HepG2 (cell line): ENCODE measurements around the gene FAM168A. TPM values are rescaled to one million over a fixed set of nuclear protein-coding genes. Genes with fewer than 3 reads are reported as not detected.

Experiments
- CHCHD3 ChIP-seq: sonication (generic); formaldehyde crosslinking; IDR thresholded peaks from 2 replicates; pipeline ENCODE4 v1.8.0; 2022; ENCODE audit warnings: mild to moderate bottlenecking, missing genetic modification reagents, moderate library complexity
- CSRNP1 ChIP-seq: sonication (generic); formaldehyde crosslinking; IDR thresholded peaks from 2 replicates; pipeline ENCODE4 v1.8.1; 2023; ENCODE audit warnings: mild to moderate bottlenecking, missing genetic modification reagents
- GZF1 ChIP-seq: sonication (generic); formaldehyde crosslinking; IDR thresholded peaks from 2 replicates; pipeline ENCODE4 v1.5.1; 2020; ENCODE audit warnings: mild to moderate bottlenecking, missing genetic modification reagents
- HOMEZ ChIP-seq: IDR thresholded peaks from 2 replicates; pipeline ENCODE4 v1.6.1; 2016; ENCODE audit warnings: low read depth
- PAWR ChIP-seq: sonication (generic); formaldehyde crosslinking; IDR thresholded peaks from 2 replicates; pipeline ENCODE4 v1.4.0; 2020; ENCODE audit warnings: missing genetic modification reagents, mild to moderate bottlenecking, borderline replicate concordance
- RAD51 ChIP-seq: fragments of 450-650 bp; IDR thresholded peaks from 2 replicates; pipeline ENCODE4 v1.6.1; 2016; ENCODE audit warnings: borderline replicate concordance
- SP4 ChIP-seq: sonication (generic); formaldehyde crosslinking; IDR thresholded peaks from 2 replicates; pipeline ENCODE4 v1.8.1; 2023; ENCODE audit warnings: mild to moderate bottlenecking, missing genetic modification reagents
- TBX2 ChIP-seq: sonication (generic); formaldehyde crosslinking; IDR thresholded peaks from 2 replicates; pipeline ENCODE4 v1.5.0; 2020; ENCODE audit warnings: missing genetic modification reagents, mild to moderate bottlenecking, borderline replicate concordance
- YY1 ChIP-seq: IDR thresholded peaks from 2 replicates; pipeline ENCODE4 v1.6.1; 2011; ENCODE audit warnings: low read length, low read depth, moderate library complexity, mild to moderate bottlenecking; ENCODE audit not compliant: insufficient read depth, insufficient replicate concordance
- ZBTB26 ChIP-seq: IDR thresholded peaks from 2 replicates; pipeline ENCODE4 v1.6.1; 2016; ENCODE audit warnings: missing compliant biosample characterization, missing genetic modification reagents, borderline replicate concordance
- ZNF121 ChIP-seq: sonication (generic); formaldehyde crosslinking; IDR thresholded peaks from 2 replicates; pipeline ENCODE4 v1.5.0; 2020; ENCODE audit warnings: mild to moderate bottlenecking, missing genetic modification reagents
- ZNF18 ChIP-seq: sonication (generic); formaldehyde crosslinking; IDR thresholded peaks from 2 replicates; pipeline ENCODE4 v1.8.0; 2022; ENCODE audit warnings: mild to moderate bottlenecking, missing genetic modification reagents; ENCODE audit not compliant: insufficient replicate concordance
- ZNF589 ChIP-seq: sonication (generic); formaldehyde crosslinking; conservative IDR thresholded peaks from 2 replicates; pipeline ENCODE4 v1.8.0; 2022; ENCODE audit warnings: mild to moderate bottlenecking, moderate library complexity, missing genetic modification reagents
- ZNF609 ChIP-seq: sonication (generic); formaldehyde crosslinking; IDR thresholded peaks from 2 replicates; pipeline ENCODE4 v1.4.0; 2020; ENCODE audit warnings: mild to moderate bottlenecking, missing genetic modification reagents, borderline replicate concordance
- ZNF616 ChIP-seq: sonication (generic); formaldehyde crosslinking; IDR thresholded peaks from 2 replicates; pipeline ENCODE4 v1.5.0; 2020; ENCODE audit warnings: low read depth, mild to moderate bottlenecking, missing genetic modification reagents
- ZNF713 ChIP-seq: sonication (generic); formaldehyde crosslinking; IDR thresholded peaks from 2 replicates; pipeline ENCODE4 v1.4.0; 2020; ENCODE audit warnings: mild to moderate bottlenecking, missing genetic modification reagents
- polyA plus RNA-seq, 8 experiments: library from polyadenylated mRNA; depleted of rRNA in 3 of 8; stranded (reverse) in 7 of 8; unstranded in 1 of 8; fragments of >200 nt; fragmentation: Illumina TruSeq in 4 of 8; extraction: Trizol in 4 of 8; gene quantifications; 2 replicates each; pipeline versions ENCODE4 v1.2.1 to v1.2.3, GENCODE V29; 2011 to 2016; ENCODE audit warnings: low read depth in 4 of 8, missing spikeins in 1 of 8, mixed read lengths in 1 of 8; ENCODE audit not compliant: insufficient read depth in 1 of 8
- total RNA-seq, 5 experiments: library from RNA; depleted of rRNA; stranded (reverse); fragments of >200 nt; fragmentation: Illumina TruSeq; extraction: Trizol; gene quantifications; 2 replicates each; pipeline ENCODE4 v1.2.3, GENCODE V29; 2016; ENCODE audit warnings: low read depth in 1 of 5

The FAM168A gene
- total and polyA plus RNA-seq, 2 of the 13 experiments (the other 11 are each of a cell fraction or from before 2014, with no cell fraction given), result 13.9 to 15.8 TPM

- no peak for TF ChIP-seq ZBTB26 (CRISPR knock-in tag)
- TF ChIP-seq TBX2, result peak; percentile 13; the same call in 1 of the 2 replicates
- peak; percentile 40; the same call in 1 of the 2 replicates for TF ChIP-seq ZNF589 (CRISPR knock-in tag)
- peak; percentile 48 for TF ChIP-seq ZNF18 (CRISPR knock-in tag)
- peak; percentile 53; the same call in 1 of the 2 replicates for TF ChIP-seq CSRNP1 (CRISPR knock-in tag)
- TF ChIP-seq RAD51, result no peak
- TF ChIP-seq CHCHD3 (CRISPR knock-in tag), result no peak; the same call in 1 of the 2 replicates
- TF ChIP-seq GZF1 (CRISPR knock-in tag), result no peak
- TF ChIP-seq SP4 (CRISPR knock-in tag), result 0 out of 2 replicates have a peak, but pooled peaks have one; percentile 26
- TF ChIP-seq YY1, result peak; percentile 57
- TF ChIP-seq ZNF121, result no peak
- 0 out of 2 replicates have a peak, but pooled peaks have one; percentile 50 for TF ChIP-seq ZNF616
- no peak for TF ChIP-seq PAWR (CRISPR knock-in tag)
- peak; percentile 41; the same call in 1 of the 2 replicates for TF ChIP-seq ZNF609 (CRISPR knock-in tag)
- 0 out of 2 replicates have a peak, but pooled peaks have one; percentile 32 for TF ChIP-seq ZNF713
- no peak for TF ChIP-seq HOMEZ (CRISPR knock-in tag)
These were observed 220.9 kb downstream of the FAM168A start (continued) for GRCh38 chr11:73376803-73377629.
